Thymus (tissue), 11 donors: Measurements from ENCODE around the gene ATP8A1. TPM values are rescaled to one million over a fixed set of nuclear protein-coding genes. Genes with fewer than 3 reads are reported as not detected.

ENCODE experiments used
- DNase-seq, 9 donors: peaks; one replicate each; pipeline ENCODE4 v3.0.0-alpha.2; 2013; ENCODE audit warnings: low spot score in 9 of 9, low read depth in 6 of 9, missing footprints in 1 of 9
- H3K27ac ChIP-seq, 2 donors: one replicate each; pipeline ENCODE4 v1.5.1; 2013; ENCODE audit warnings: control low read depth in 1 of 2, low read depth in 1 of 2, low read length in 1 of 2, mild to moderate bottlenecking in 1 of 2, moderate library complexity in 1 of 2
- H3K27me3 ChIP-seq, 2 donors: one replicate each; pipeline ENCODE4 v1.5.1; 2013; ENCODE audit warnings: low read length in 1 of 2; ENCODE audit not compliant: control insufficient read depth in 2 of 2, insufficient read depth in 1 of 2
- H3K36me3 ChIP-seq, 2 donors: one replicate each; pipeline ENCODE4 v1.5.1; 2013; ENCODE audit warnings: low read length in 1 of 2, mild to moderate bottlenecking in 1 of 2, moderate library complexity in 1 of 2; ENCODE audit not compliant: control insufficient read depth in 2 of 2, insufficient read depth in 2 of 2
- H3K4me1 ChIP-seq, 2 donors: one replicate each; pipeline ENCODE4 v1.5.1; 2013; ENCODE audit warnings: low read length in 2 of 2; ENCODE audit not compliant: control insufficient read depth in 2 of 2, insufficient read depth in 2 of 2
- H3K4me3 ChIP-seq, 2 donors: one replicate each; pipeline ENCODE4 v1.5.1; 2013; ENCODE audit warnings: low read length in 2 of 2, control low read depth in 1 of 2, mild to moderate bottlenecking in 1 of 2
- H3K9me3 ChIP-seq, 2 donors: one replicate each; pipeline ENCODE4 v1.5.1; 2013; ENCODE audit warnings: low read length in 1 of 2, mild to moderate bottlenecking in 1 of 2; ENCODE audit not compliant: control insufficient read depth in 2 of 2, insufficient read depth in 1 of 2
- WGBS: extraction: QIAGEN DNeasy Blood & Tissue Kit; methylation state at CpG from one replicate; pipeline ENCODE4 v1.1.7; 2013; 5-methylcytosine and 5-hydroxymethylcytosine counted together
- polyA plus RNA-seq: library from polyadenylated mRNA; stranded (reverse); fragments of 200-250 nt; gene quantifications from one replicate; pipeline ENCODE4 v1.2.3, GENCODE V29; 2013
- total RNA-seq: library from RNA; stranded (reverse); fragments of 120-200 nt; gene quantifications from one replicate; pipeline ENCODE4 v1.2.4, GENCODE V29; 2013
- donor health status: healthy.

Gene ATP8A1
- total and polyA plus RNA-seq, 2 donors = 25.0 to 30.9 TPM

DNA sequence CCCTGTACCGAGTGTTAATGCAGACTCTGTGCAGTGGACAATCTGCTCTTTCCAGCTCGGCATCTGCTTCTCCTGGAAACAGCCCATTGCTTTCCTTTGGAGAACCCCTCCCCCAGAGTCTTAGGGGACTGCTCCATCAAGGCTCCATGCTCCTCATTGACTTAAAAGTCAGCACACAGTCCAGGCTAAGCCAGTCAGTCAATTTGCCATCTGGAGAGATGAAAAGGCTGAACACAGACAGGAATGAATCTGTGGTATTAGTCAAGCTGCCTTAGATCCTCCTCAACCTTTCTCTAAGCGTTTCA, 20.3 kb downstream of the ATP8A1 start:
- WGBS = 78% methylated on average over 3 of the region's 3 CpGs
- H3K9me3 ChIP-seq = no peaks in the 10 kb centered on the region

DNA sequence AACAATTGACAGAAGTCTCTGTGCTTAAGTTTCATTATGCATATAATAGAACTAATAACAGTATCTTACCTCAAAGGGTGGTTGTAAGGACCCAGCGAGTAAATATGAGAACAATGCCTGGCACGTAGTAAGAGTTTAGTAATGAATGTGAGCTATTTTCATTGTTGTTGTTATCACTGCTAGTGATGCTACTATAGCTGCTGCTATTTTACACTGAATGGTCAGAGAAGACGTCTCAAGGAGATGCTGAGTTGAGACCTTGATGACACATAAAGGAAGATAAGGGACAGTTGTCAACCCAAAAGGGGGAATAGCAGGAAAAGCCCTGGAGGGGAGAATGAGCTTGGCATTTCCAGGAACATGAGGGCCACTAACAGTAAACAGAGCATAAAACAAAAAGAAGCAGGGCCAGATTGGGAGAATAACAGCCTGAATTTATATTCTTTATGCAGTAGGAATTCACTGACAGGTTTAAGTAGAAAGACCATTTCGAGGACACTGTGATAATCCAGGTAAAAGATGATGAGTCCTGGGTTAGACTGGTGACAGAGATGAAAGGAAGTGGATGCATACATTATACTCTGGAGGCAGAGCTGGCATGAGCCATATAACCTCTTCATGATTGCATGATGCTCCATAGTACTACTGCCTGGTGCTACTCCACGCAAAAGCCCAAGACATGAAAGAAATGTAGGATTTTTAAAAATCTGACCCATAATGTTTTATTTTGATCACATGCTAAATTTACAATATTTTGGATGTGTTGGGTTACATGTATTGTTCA, 23.1 kb downstream of the ATP8A1 start:
- Histone ChIP-seq H3K4me3 (no peak overlapping the region), H3K4me1 (peaks cover 24 to 38% of the 10 kb centered on the region in 2 donors), H3K27ac (no peak overlapping the region), H3K27me3 (no peaks in the 10 kb centered on the region), H3K9me3 (no peaks in the 10 kb centered on the region), H3K36me3 (no peaks in the 10 kb centered on the region)
- WGBS = 96% methylated on average over 5 of the region's 5 CpGs
- DNase-seq = no peak

More for the DNA sequence above, 20.3 kb downstream of the ATP8A1 start:
- Histone ChIP-seq H3K4me1 (peaks cover 26 to 31% of the 10 kb centered on the region in 2 donors), H3K27ac (peak overlapping the region in 1 of 2 donors; percentile 74), H3K36me3 (no peaks in the 10 kb centered on the region), H3K4me3 (no peak overlapping the region), H3K27me3 (no peaks in the 10 kb centered on the region)
- peak in 1 of 9 donors; percentile 42 for DNase-seq

DNA sequence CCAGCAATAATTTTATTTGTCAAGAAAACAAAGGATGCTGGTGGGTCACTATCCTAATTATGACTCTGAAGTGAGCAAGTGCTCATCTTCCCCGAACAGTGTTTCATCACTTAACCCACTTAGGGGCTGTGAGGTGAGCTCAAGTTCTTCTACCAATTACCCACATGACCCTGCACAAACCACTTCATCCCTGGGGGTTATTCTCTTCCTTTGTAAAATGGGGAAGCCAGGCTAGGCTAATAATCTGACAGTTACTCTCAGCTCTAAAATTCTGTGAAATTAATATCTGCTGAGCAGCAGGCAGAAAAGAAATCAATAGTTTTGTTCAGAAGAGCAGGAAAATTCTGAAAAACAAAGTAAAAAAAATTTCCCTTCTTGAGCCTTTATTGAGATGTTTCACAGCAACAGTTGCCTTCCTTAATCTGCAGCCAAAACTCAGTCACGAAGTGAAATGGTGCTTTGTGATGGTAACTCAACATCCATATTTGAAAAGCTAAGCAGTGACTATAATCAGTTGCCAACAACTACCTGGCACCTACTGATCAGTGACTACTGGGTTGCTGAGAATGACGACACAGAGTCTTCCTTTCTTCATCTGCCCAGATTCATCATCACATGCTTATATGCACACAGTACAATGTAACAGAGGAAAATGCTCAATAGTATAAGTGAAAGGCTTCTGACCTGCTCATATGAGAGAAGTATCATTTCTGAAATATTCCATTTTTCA, 24.1 kb downstream of the ATP8A1 start:
- no peak for DNase-seq
- Histone ChIP-seq H3K4me1 (peaks cover 30 to 45% of the 10 kb centered on the region in 2 donors), H3K4me3 (no peak overlapping the region), H3K27ac (no peak overlapping the region), H3K27me3 (no peaks in the 10 kb centered on the region), H3K36me3 (no peaks in the 10 kb centered on the region), H3K9me3 (no peaks in the 10 kb centered on the region)
- WGBS = 93% methylated on average over 3 of the region's 3 CpGs

DNA sequence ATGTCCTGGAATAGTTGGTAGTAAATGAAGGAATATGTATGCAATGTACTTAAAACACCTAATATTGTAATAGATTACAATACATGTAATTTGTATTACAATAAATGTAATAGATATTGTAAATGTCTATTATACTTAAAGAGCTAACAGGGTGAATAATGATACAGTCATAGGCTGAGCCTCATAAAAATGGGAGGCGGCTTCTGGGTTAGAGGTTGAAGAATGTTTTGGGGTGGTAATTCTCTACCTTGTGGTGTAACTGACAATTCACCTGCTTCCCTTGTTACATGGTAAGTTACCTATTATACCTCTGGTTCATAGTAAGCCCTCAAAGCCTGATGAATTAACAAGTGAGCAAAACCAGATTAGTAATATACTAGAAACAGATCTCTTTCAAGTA, 26.0 kb downstream of the ATP8A1 start:
- H3K4me3 ChIP-seq = no peak overlapping the region
- H3K9me3 ChIP-seq = no peaks in the 10 kb centered on the region
- H3K27ac ChIP-seq = no peak overlapping the region
- whole genome bisulfite sequencing = 100% methylated on average over 1 of the region's 1 CpG
- no peaks in the 10 kb centered on the region for H3K36me3 ChIP-seq
- H3K27me3 ChIP-seq = no peaks in the 10 kb centered on the region
- DNase-seq = no peak
- H3K4me1 ChIP-seq = peaks cover 24 to 48% of the 10 kb centered on the region in 2 donors

DNA sequence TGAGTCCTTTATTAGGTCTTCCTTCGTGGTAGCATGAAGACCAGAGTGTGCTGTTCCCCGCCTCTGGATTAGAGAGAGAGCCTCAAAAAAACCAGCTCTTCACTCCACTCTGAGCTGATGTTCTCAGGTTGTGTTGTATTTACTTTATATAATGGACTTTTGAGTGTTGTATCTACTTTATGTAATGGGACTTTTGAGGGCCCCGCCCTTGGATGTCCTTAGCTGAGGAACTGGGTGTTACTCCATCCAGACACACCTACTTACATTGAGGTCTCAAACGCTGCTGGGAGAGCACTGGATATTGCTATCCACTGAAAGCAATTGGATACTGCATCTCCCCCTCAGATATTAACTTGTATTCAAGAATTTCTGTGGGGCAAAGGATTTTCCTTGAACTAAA, 28.2 kb downstream of the ATP8A1 start:
- 97% methylated on average over 4 of the region's 4 CpGs for WGBS

DNA sequence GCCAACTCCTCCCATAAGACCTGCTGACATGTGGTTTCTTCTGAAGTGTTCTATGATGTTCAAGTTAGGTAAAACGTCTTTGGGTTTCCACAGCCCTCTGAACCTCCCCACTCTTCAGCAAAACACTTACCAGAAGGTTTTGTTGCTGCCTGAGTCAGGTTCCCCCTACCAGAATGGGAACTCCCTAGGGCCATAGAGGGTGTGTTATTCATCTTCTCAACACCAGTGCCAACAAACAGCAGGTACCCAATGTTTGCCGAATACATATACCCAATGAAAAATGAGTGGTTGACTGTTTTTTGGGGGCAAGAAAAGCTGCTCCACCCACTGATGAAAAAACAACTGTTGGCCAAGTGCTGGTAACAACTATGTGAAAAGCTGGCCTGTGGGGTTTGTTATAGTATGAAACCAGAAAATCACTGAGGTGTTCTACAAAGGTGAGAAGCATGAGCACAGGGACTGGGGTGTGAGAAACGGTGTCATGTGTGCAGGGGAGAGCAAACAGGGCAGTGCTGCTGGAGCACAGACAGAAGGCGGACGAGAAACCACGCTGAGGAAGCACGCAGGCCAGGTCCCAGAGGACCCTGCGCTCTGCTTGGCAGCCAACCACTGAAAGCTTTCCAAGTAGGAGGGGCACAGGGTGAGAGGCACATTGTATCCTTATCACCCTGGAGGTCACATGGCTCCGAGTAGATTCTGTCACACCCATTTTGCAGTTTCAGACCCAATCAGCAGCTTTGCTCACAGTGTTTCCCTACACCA, 28.8 kb downstream of the ATP8A1 start:
- WGBS = 57% methylated on average over 9 of the region's 9 CpGs
- Histone ChIP-seq H3K4me3 (no peak overlapping the region), H3K9me3 (peaks cover 0 to 1% of the 10 kb centered on the region in 2 donors), H3K4me1 (peaks cover 22 to 45% of the 10 kb centered on the region in 2 donors), H3K27me3 (no peaks in the 10 kb centered on the region), H3K36me3 (no peaks in the 10 kb centered on the region), H3K27ac (peak overlapping the region; percentile 71 to 84)
- DNase-seq = peak in 8 of 9 donors; percentile 67 to 93 (median 74)

More for the DNA sequence above, 28.2 kb downstream of the ATP8A1 start:
- no peaks in the 10 kb centered on the region for H3K27me3 ChIP-seq
- H3K9me3 ChIP-seq = no peaks in the 10 kb centered on the region
- H3K27ac ChIP-seq = peak overlapping the region in 1 of 2 donors; percentile 84
- peaks cover 22 to 45% of the 10 kb centered on the region in 2 donors for H3K4me1 ChIP-seq
- no peak for DNase-seq
- H3K4me3 ChIP-seq = no peak overlapping the region
- no peaks in the 10 kb centered on the region for H3K36me3 ChIP-seq

DNA sequence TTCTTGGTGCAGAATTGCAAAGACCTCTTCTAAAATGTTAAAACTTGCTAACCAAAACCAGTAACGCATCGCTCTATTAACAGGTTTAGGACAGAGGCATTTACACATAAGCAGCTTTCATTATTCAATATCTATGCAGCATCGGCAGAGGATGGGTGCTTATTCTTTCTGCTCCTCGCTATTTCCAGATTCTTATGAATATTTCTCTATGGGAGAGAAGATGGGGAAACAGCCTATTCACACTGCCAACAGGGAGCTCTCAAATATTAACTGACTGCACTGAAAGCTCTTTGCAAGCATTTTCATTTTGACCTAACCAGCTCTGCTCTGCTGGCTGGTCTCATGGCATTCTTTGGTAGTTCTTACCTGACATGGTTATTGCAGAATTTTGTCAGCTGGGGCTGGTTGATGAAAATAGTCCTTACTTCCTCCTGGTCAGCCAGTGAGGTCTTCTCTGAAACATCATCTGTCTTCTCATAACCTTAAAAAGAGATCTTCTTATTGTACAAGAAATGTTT, 30.2 kb downstream of the ATP8A1 start:
- peaks cover 22 to 44% of the 10 kb centered on the region in 2 donors for H3K4me1 ChIP-seq
- DNase-seq = no peak
- H3K4me3 ChIP-seq = no peak overlapping the region
- 97% methylated on average over 4 of the region's 4 CpGs for WGBS
- H3K36me3 ChIP-seq = no peaks in the 10 kb centered on the region
- H3K9me3 ChIP-seq = peaks cover 0 to 1% of the 10 kb centered on the region in 2 donors
- no peaks in the 10 kb centered on the region for H3K27me3 ChIP-seq
- peak overlapping the region in 1 of 2 donors; percentile 84 for H3K27ac ChIP-seq

DNA sequence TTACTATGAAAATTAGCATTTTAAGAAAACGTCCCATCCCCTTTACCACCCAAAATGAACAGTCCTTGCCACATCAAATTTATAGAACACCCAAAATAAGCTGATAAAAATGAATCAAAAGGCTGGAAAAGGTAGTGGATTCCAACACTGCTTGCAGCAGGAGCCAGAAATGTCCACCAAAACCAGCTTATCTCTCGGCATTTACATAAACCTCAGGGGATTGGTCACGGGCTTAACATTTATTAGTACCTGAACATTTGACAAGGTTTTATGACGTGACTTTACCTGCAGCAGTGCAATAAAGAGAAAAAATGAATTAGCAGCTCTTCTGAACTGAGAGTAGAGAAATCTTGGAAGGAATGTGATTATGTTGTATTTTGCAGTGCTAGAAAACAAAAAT, 31.6 kb downstream of the ATP8A1 start:
- Histone ChIP-seq H3K27ac (no peak overlapping the region), H3K36me3 (no peaks in the 10 kb centered on the region), H3K4me1 (peaks cover 22 to 35% of the 10 kb centered on the region in 2 donors), H3K4me3 (no peak overlapping the region), H3K9me3 (peaks cover 0 to 1% of the 10 kb centered on the region in 2 donors), H3K27me3 (no peaks in the 10 kb centered on the region)
- DNase-seq = no peak
- WGBS = 97% methylated on average over 4 of the region's 4 CpGs
